ENCODE measurements around the gene PTGES. TPM values are rescaled to one million over a fixed set of nuclear protein-coding genes. Genes with fewer than 3 reads are reported as not detected.

PTGES gene
- total RNA-seq, 2 donors from 2014 or later = not detected

DNA sequence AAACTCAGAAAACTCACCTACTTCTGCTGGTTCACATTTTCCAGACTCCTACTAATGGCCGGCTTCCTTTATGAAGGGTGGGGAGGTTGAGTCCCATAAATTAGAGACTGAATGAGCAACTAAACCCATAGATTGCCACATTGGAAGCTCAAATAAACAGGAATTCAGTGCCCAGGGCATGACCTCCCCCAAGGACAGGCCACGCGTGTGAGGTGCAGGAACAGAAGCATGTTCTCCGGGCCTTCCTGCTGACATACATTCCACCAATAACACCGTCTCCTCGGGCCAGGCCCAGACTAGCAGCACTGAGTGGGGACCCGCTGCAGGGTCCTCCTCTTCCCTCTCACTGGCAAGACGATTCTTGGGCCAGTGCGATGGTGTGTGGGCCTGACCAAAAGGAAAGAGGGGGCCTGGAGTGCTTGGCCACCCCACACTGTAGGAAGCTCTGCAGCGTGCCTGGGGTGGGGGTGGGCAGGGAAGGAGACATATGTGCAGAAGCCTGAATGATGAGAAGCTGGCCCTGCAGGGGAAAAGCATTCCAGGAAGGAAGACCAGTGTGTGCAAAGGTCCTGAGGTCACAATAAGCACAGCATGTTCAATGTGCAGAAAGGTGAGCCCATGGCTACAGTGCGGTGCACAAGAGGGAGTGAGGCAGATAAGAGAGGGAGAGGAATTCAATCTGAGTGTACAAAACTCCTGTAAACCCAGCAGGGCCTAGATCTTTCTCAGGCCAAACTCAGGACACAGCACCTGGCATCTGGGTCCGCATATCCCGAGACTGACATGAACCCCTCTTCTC lies 12.0 kb downstream of the PTGES start:
- no peaks in the 10 kb centered on the region for H3K36me3 Mint-ChIP-seq (ENCODE audit: low read depth)
- no peak overlapping the region for H3K4me3 Mint-ChIP-seq
- no peaks in the 10 kb centered on the region for H3K27me3 Mint-ChIP-seq
- H3K4me1 Mint-ChIP-seq = peaks cover 8% of the 10 kb centered on the region
- H3K27ac Mint-ChIP-seq = no peak overlapping the region
- no peaks in the 10 kb centered on the region for H3K9me3 Mint-ChIP-seq
- ATAC-seq (replicated peaks) = no peak

DNA sequence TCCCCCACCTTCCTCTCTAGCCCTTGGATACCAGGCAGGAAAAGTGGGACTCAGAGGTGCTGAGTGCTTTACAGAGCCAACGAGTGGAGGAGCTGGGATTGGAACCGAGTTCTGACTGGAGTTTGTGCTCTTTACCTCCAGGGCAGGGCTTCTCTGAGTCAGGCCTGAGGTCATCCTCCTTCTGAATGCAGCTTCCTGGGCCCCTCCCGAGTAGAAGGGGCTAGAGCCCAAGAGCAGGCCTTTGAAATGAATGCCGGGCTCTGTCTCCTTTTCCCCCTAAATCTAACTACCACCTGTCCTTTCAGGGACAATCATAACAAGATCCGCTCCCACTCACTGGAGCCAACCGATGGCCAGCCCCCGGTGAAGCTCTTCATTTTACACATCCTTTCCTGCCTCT lies 12.7 kb downstream of the PTGES start:
- Mint-ChIP-seq H3K4me3 (no peak overlapping the region), H3K9me3 (no peaks in the 10 kb centered on the region)
- ATAC-seq (replicated peaks) = no peak

DNA sequence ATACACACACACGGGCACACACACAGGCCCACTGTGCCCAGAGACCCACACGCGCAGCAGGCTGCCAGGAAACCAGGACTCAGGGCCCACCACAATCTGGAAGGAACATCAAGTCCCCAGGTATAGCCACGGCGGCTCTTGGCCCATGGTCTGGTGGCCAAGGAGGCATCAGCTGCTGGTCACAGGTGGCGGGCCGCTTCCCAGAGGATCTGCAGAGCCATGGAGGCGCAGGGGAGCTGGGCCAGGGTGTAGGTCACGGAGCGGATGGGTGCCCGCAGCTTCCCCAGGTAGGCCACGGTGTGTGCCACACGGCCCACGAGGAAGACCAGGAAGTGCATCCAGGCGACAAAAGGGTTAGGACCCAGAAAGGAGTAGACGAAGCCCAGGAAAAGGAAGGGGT lies 13.4 kb downstream of the PTGES start:
- H3K4me1 Mint-ChIP-seq = peaks cover 8% of the 10 kb centered on the region
- no peaks in the 10 kb centered on the region for H3K9me3 Mint-ChIP-seq
- peak overlapping the region; percentile 15 for H3K4me3 Mint-ChIP-seq
- no peak overlapping the region for H3K27ac Mint-ChIP-seq
- ATAC-seq (replicated peaks) = no peak
- no peaks in the 10 kb centered on the region for H3K36me3 Mint-ChIP-seq (ENCODE audit: low read depth)
- H3K27me3 Mint-ChIP-seq = no peaks in the 10 kb centered on the region

More for the DNA sequence above, 12.7 kb downstream of the PTGES start:
- Mint-ChIP-seq H3K27me3 (no peaks in the 10 kb centered on the region), H3K4me1 (peaks cover 8% of the 10 kb centered on the region), H3K36me3 (ENCODE audit: low read depth) (no peaks in the 10 kb centered on the region), H3K27ac (no peak overlapping the region)

DNA sequence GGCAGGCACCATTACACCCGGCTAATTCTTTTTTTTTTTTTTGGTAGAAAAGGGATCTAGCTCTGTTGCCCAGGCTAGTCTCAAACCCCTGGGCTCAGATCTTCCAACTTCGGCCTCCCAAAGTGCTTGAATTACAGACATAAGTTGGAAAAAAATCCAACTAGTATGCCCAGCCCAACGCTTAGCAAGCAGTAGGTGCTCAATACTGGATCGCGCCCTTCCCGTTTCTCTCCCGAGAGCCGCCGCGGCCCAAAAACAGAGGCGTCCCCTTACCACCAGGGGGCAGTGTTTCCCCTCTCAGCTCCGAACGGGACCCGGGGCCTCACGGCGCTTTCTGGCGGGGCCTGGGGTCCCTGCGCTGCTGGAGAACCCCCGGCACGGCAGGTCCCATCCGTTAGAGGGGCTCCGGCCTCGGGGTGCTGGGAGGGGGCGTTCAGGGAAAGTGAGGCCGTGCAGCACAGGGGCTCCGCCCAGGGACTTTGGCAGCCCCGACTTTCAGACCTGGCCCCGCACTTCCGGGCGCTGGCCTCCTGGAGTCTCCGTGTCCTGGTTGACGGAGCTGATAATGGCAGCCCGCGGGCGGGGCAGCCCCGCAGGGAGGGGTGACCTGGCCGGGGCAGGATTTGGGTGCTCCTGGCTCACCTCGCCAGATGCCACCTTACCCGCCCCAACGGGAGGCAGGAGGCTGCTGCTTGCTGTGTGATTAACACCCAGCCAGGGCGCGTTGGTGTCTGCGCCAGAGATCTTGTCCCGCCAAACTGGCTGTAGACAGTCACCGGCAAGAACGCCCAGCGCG lies 15.2 kb downstream of the PTGES start:
- Mint-ChIP-seq H3K27me3 (no peaks in the 10 kb centered on the region), H3K27ac (peak overlapping the region; percentile 73), H3K36me3 (ENCODE audit: low read depth) (no peaks in the 10 kb centered on the region), H3K4me3 (peak overlapping the region; percentile 60), H3K4me1 (peaks cover 8% of the 10 kb centered on the region), H3K9me3 (no peaks in the 10 kb centered on the region)
- peak; percentile 93 for ATAC-seq (replicated peaks)

DNA sequence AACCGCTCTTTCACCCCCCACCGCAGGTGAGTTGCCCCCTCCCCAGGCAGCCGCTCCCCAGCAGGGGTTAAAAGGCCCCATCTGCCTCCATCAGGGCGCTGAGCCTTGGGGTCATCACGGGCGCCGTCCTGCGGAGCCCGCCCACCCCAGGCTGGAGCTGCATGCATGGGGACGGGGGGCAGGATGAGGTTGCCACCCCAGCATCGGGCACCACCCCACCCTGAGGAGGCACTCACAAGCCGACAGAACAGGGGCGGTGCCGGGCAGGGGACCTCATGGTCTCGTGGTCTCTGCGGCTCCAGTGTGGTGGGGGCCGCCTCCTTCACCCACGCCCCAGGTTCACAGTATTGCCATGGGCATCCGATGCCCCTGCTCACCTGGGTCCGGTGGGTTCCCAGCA lies 16.5 kb downstream of the PTGES start:
- no peak for ATAC-seq (replicated peaks)
- Mint-ChIP-seq H3K4me1 (peaks cover 8% of the 10 kb centered on the region), H3K36me3 (ENCODE audit: low read depth) (no peaks in the 10 kb centered on the region), H3K27ac (no peak overlapping the region), H3K27me3 (no peaks in the 10 kb centered on the region), H3K4me3 (no peak overlapping the region), H3K9me3 (no peaks in the 10 kb centered on the region)

DNA sequence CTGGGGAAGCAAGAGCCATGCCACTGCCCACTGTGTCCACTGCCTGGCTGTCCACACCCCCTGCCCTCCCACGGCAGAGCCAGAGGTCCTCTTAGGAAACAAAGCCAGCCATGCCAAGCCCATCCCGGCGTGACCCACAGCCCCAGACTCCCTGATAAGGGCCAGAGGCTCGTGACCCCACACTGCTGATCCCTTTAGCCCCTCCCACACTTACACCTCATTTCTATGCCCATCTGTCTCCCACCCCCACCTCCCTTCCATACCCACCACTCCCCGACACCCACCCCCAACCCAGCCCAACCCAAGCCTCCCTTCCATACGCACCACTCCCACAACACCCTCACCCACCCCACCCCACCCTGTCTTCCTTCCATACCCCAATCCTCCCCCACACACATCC lies 17.3 kb downstream of the PTGES start:
- H3K9me3 Mint-ChIP-seq = no peaks in the 10 kb centered on the region
- H3K36me3 Mint-ChIP-seq (ENCODE audit: low read depth) = no peaks in the 10 kb centered on the region
- no peak for ATAC-seq (replicated peaks)
- H3K27me3 Mint-ChIP-seq = no peaks in the 10 kb centered on the region
- no peak overlapping the region for H3K27ac Mint-ChIP-seq
- peaks cover 8% of the 10 kb centered on the region for H3K4me1 Mint-ChIP-seq
- H3K4me3 Mint-ChIP-seq = no peak overlapping the region

DNA sequence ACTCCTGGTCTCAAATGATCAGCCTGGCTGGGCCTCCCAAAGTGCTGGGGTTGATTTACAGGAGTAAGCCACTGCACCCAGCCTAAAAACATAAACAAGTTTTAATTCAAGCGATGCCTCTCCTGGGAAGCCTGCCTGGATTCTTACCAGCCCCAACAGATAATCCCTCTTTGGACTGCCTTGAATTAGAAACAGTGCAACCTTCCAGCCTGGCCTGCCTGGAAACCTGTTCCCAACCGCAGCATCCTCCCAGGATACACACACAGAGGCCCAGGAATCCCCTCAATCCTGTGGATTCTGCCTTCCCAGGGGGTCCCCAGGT lies 19.2 kb downstream of the PTGES start:
- no peak overlapping the region for H3K4me3 Mint-ChIP-seq
- peaks cover 4% of the 10 kb centered on the region for H3K27me3 Mint-ChIP-seq

DNA sequence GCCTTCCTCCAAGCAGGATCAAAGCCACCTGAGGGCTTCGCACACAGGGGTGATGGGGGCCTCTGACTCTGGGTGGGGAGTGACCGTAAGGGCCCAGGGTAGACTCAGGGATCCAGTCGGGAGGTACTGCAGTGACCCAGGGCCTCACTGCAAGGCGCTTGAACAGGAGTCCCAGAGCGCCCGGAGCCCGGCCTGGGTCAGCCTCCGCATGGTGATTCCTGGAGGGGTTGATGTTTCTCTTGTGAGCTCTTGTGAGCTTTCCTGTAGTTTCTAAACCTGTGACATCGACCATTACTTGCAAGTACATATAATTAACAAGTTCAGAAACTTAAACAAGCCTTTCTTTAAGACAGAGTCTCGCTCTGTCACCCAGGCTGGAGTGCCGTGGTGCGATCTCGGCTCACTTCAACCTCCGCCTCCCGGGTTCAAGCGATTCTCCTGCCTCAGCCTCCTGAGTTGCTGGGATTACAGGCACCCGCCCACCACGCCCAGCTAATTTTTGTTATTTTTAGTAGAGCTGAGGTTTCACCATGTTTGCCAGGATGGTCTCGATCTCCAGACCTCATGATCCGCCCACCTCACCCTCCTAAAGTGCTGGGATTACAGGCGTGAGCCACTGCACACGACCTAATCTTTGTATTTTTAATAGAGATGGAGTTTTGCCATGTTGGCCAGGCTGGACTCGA lies 19.8 kb downstream of the PTGES start:
- Mint-ChIP-seq H3K4me3 (no peak overlapping the region), H3K36me3 (ENCODE audit: low read depth) (no peaks in the 10 kb centered on the region), H3K27ac (no peak overlapping the region), H3K27me3 (peaks cover 4% of the 10 kb centered on the region), H3K4me1 (peaks cover 5% of the 10 kb centered on the region), H3K9me3 (no peaks in the 10 kb centered on the region)
- ATAC-seq (replicated peaks) = no peak

More for the DNA sequence above, 19.2 kb downstream of the PTGES start:
- no peaks in the 10 kb centered on the region for H3K9me3 Mint-ChIP-seq
- H3K27ac Mint-ChIP-seq = no peak overlapping the region
- peaks cover 8% of the 10 kb centered on the region for H3K4me1 Mint-ChIP-seq
- ATAC-seq (replicated peaks) = no peak
- H3K36me3 Mint-ChIP-seq (ENCODE audit: low read depth) = no peaks in the 10 kb centered on the region

DNA sequence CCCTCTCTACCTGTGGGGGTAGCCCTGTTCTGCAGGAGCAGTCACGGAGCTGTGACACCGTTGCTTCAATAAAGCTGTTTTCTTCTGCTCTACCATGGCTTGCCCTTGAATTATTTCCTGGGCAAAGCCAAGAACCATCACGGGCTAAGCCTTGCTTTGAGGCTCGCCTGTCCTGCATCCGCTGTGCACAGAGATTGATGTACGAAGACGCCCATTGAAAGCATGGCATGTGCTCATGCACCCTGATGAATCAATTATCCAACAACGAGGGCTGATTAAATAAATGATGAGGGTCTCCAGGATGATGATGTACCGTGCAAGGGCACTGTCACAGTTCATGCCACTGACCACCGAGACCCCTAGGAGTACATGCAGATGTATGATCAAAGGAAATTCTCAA lies 20.7 kb downstream of the PTGES start:
- no peak overlapping the region for H3K27ac Mint-ChIP-seq
- H3K27me3 Mint-ChIP-seq = peaks cover 4% of the 10 kb centered on the region
- ATAC-seq (replicated peaks) = no peak
- no peak overlapping the region for H3K4me3 Mint-ChIP-seq
- no peaks in the 10 kb centered on the region for H3K4me1 Mint-ChIP-seq
- no peaks in the 10 kb centered on the region for H3K36me3 Mint-ChIP-seq (ENCODE audit: low read depth)
- H3K9me3 Mint-ChIP-seq = no peaks in the 10 kb centered on the region

DNA sequence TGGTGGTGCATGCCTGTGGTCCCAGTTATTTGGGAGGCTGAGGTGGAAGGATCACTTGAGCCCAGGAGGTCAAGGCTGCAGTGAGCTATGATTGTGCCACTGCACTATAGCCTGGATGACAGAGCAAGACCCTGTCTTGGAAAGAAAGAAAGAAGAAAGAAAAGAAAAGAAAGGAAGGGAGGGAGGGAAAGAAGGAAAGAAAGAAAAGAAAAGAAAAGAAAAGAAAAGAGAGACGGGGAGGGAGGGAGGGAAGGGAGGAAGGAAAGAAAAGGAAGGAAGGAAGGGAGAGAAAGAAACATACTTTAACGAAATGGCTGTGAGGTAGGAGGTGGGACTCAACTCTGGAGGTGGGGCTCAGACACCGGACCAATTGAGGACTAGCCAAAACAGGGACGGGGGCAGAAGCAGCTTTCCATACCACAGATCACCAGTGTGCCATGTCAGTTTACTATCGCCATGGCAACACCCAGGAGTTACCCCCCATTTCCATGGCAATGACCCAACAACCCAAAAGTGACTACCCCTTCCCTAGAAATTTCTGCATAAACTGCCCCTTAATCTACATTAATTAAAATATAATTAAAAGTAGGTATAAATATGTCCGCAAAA lies 21.3 kb downstream of the PTGES start:
- no peak for ATAC-seq (replicated peaks)
- Mint-ChIP-seq H3K27me3 (peaks cover 4% of the 10 kb centered on the region), H3K27ac (no peak overlapping the region), H3K4me3 (no peak overlapping the region), H3K9me3 (no peaks in the 10 kb centered on the region), H3K4me1 (no peaks in the 10 kb centered on the region), H3K36me3 (ENCODE audit: low read depth) (no peaks in the 10 kb centered on the region)

DNA sequence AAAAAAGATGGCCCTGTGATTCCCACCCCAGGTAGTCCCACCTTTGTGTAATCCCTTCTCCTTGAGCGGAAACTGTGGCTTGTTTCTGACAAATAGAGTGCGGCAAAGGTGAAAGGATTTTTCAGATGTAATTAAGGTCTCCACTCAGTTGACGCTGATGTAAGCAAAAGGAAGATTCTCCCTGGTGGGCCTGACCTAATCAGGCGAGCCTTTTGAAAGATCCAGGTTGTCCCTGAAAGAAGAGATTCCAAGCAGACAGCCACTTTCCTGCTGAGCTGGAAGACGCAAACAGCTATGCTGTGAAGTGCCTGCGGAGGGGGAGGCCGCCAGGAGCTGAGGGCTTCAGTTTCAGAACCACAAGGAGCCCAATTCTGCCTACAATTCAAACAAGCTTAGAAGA lies 24.1 kb downstream of the PTGES start:
- Mint-ChIP-seq H3K27me3 (peaks cover 7% of the 10 kb centered on the region), H3K27ac (no peak overlapping the region)

DNA sequence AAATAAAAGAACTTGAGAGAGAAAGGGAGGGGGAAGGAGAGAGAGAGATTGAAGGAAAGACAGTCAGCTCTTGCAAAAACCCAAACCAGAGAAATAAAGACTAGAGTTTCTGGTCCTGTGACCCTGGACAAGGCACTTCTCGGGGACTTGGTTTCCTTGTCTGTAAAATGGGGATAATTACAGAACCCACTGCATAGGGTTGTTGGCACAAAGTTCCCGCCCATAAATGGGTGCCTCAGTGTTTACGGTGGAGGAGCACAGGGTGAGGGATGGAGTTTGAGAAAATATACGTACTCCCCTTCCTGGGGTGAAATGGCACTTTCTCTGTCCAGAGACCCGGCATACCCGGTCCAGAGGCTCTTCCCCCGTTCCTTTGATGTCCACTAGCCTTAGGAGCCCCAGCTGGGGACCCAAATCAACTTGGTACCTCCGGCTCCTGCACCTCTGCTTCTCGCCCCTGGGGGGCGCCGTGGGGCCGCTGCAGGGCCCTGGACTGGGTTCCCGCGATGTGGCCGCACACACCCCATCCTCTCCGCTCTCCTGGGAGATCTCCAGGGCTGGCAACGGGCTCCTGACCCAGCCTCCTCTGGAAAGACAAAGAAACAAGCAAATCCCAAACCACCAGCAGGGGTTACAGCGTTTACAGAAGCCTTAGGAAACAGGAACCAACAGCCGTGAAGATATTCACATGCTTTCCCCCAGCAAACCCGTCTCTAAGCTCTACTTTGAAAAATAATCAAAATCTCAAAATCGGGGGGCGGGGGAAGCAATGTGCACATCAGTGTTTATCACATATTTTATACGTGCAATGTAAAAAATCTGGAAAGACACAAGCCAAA lies 26.3 kb downstream of the PTGES start:
- Mint-ChIP-seq H3K4me1 (no peaks in the 10 kb centered on the region), H3K9me3 (no peaks in the 10 kb centered on the region), H3K27ac (no peak overlapping the region), H3K4me3 (peak overlapping the region; percentile 33), H3K36me3 (ENCODE audit: low read depth) (no peaks in the 10 kb centered on the region), H3K27me3 (peaks cover 7% of the 10 kb centered on the region)
- ATAC-seq (replicated peaks) = peak; percentile 92

More for the DNA sequence above, 24.1 kb downstream of the PTGES start:
- no peaks in the 10 kb centered on the region for H3K4me1 Mint-ChIP-seq
- H3K36me3 Mint-ChIP-seq (ENCODE audit: low read depth) = no peaks in the 10 kb centered on the region
- H3K9me3 Mint-ChIP-seq = no peaks in the 10 kb centered on the region
- no peak for ATAC-seq (replicated peaks)
- H3K4me3 Mint-ChIP-seq = no peak overlapping the region

DNA sequence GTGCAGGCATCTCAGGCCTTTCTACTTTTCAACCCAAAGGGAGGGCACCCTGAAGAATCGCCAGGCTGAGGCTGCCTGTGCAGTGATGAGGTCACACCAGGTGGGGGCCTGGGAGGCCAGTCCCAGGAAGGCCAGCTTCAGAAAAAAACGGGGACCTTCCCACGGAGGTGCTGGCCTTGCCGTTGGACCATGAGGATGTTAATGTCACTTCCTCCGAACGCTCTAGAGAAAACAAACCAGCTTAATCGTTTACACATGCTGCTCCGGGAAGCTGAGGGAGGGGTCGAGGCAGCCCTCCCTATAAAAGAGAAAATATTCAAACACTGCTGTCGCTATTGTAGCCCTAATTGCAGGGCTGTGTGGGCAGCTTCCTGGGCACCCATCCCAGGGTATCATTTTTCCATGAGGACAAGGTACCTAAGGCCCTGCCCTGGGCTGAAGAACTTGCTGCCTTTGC lies 27.0 kb downstream of the PTGES start:
- Mint-ChIP-seq H3K36me3 (ENCODE audit: low read depth) (no peaks in the 10 kb centered on the region), H3K4me3 (no peak overlapping the region), H3K27me3 (peaks cover 7% of the 10 kb centered on the region), H3K27ac (no peak overlapping the region), H3K9me3 (no peaks in the 10 kb centered on the region), H3K4me1 (no peaks in the 10 kb centered on the region)
- no peak for ATAC-seq (replicated peaks)
